ENCODE measurements around the gene CRELD2. TPM values are rescaled to one million over a fixed set of nuclear protein-coding genes. Genes with fewer than 3 reads are reported as not detected.

CRELD2 gene
- total RNA-seq, 2 donors from 2014 or later: 55.1 to 70.1 TPM

GRCh38 chr22:49936973-49937757, 18.7 kb downstream of the CRELD2 start:
- Histone ChIP-seq H3K4me1 (replicated peaks) (peaks cover 18% of the 10 kb centered on the region), H3K9me3 (no peaks in the 10 kb centered on the region), H3K27ac (peak overlapping the region; percentile 94 to 95), H3K4me3 (no peak overlapping the region), H3K36me3 (no peaks in the 10 kb centered on the region), H3K27me3 (replicated peaks; ENCODE audit: insufficient read depth) (no peaks in the 10 kb centered on the region)
- WGBS: 69% methylated on average over 19 of the region's 21 CpGs
- intact Hi-C loops (cut with DNase I): loop anchor here (2.0 to 10.0 kb wide), 2 partner anchors 22 to 268 kb away; partner anchors contain the start of gene SELENOO
- TF ChIP-seq CTCF (IDR thresholded peaks at IDR 0.05) (no peak), POLR2AphosphoS5 (IDR thresholded peaks at IDR 0.05) (no peak), POLR2A (IDR thresholded peaks at IDR 0.05) (no peak)
- DNase-seq (ENCODE audit: low spot score): no peak

- TF ChIP-seq POLR2A (IDR thresholded peaks at IDR 0.05) (no peak), CTCF (IDR thresholded peaks at IDR 0.05) (no peak), POLR2AphosphoS5 (IDR thresholded peaks at IDR 0.05) (no peak)
- Histone ChIP-seq H3K4me1 (replicated peaks) (peaks cover 18% of the 10 kb centered on the region), H3K9me3 (no peaks in the 10 kb centered on the region), H3K27me3 (replicated peaks; ENCODE audit: insufficient read depth) (no peaks in the 10 kb centered on the region), H3K27ac (peak overlapping the region in 1 of 2 donors; percentile 95), H3K4me3 (no peak overlapping the region), H3K36me3 (no peaks in the 10 kb centered on the region)
- WGBS: 87% methylated on average over 27 of the region's 27 CpGs
- DNase-seq (ENCODE audit: low spot score): no peak
- intact Hi-C loops (cut with DNase I): loop anchor here (2.0 to 10.0 kb wide), 2 partner anchors 21 to 267 kb away; partner anchors contain the start of gene SELENOO
These were observed 19.5 kb downstream of the CRELD2 start for GRCh38 chr22:49937758-49938564.

- TF ChIP-seq POLR2A (IDR thresholded peaks at IDR 0.05) (no peak), CTCF (IDR thresholded peaks at IDR 0.05) (no peak)
- Histone ChIP-seq H3K27ac (no peak overlapping the region), H3K36me3 (no peaks in the 10 kb centered on the region), H3K4me3 (no peak overlapping the region), H3K27me3 (replicated peaks; ENCODE audit: insufficient read depth) (no peaks in the 10 kb centered on the region), H3K9me3 (no peaks in the 10 kb centered on the region), H3K4me1 (replicated peaks) (peaks cover 18% of the 10 kb centered on the region)
- DNase-seq (ENCODE audit: low spot score): no peak
- 87% methylated on average over 19 of the region's 19 CpGs for WGBS
- intact Hi-C loops (cut with DNase I): loop anchor here (10.0 kb wide), 1 partner anchor 266 kb away; the partner anchor contains the start of gene SELENOO
These were observed 20.2 kb downstream of the CRELD2 start for GRCh38 chr22:49938565-49939136.

GRCh38 chr22:49941507-49942316, 23.3 kb downstream of the CRELD2 start:
- Histone ChIP-seq H3K9me3 (no peaks in the 10 kb centered on the region), H3K27me3 (replicated peaks; ENCODE audit: insufficient read depth) (no peaks in the 10 kb centered on the region), H3K4me1 (replicated peaks) (peaks cover 4% of the 10 kb centered on the region), H3K4me3 (no peak overlapping the region), H3K27ac (no peak overlapping the region), H3K36me3 (no peaks in the 10 kb centered on the region)
- WGBS: 97% methylated on average over 17 of the region's 17 CpGs
- intact Hi-C loops (cut with DNase I): no loop called here
- no peak for DNase-seq (ENCODE audit: low spot score)
- TF ChIP-seq POLR2AphosphoS5 (IDR thresholded peaks at IDR 0.05) (no peak), POLR2A (IDR thresholded peaks at IDR 0.05) (no peak), CTCF (IDR thresholded peaks at IDR 0.05) (no peak)

Measured in prostate gland (tissue), 2 donors.